WERI-Rb-1 (cell line): ENCODE data around the gene FHOD3.

Experiments used
- DNase-seq: peaks from one replicate; pipeline ENCODE4 v3.0.0-alpha.2; 2020
- H3K27ac ChIP-seq: fragments of 250-450 bp; sonication (Bioruptor Pico); 2 replicates; pipeline ENCODE4 v1.5.1; 2020; ENCODE audit warnings: mild to moderate bottlenecking, moderate library complexity
- H3K27me3 ChIP-seq: fragments of 250-450 bp; sonication (Bioruptor Pico); 2 replicates; pipeline ENCODE4 v1.5.1; 2021; ENCODE audit warnings: mild to moderate bottlenecking, low read depth, moderate library complexity; ENCODE audit not compliant: insufficient read depth, severe bottlenecking
- H3K36me3 ChIP-seq: fragments of 250-450 bp; sonication (Bioruptor Pico); 2 replicates; pipeline ENCODE4 v1.5.1; 2020; ENCODE audit warnings: mild to moderate bottlenecking, moderate library complexity
- H3K4me3 ChIP-seq: 2 replicates; pipeline ENCODE4 v1.5.1; 2011; ENCODE audit warnings: low read depth, mild to moderate bottlenecking, control low read depth, low read length
- H3K9me3 ChIP-seq: fragments of 250-450 bp; sonication (Bioruptor Pico); 2 replicates; pipeline ENCODE4 v1.5.1; 2021; ENCODE audit warnings: mild to moderate bottlenecking, moderate library complexity; ENCODE audit not compliant: severe bottlenecking
- CTCF ChIP-seq: IDR thresholded peaks from 2 replicates; pipeline ENCODE4 v1.5.1; 2011; ENCODE audit warnings: low read depth, mild to moderate bottlenecking, control low read depth, inconsistent platforms, low read length

FHOD3 gene

GRCh38 chr18:36732264-36732663 lies 434.8 kb downstream of the FHOD3 start:
- peaks cover 5% of the 10 kb centered on the region for H3K9me3 ChIP-seq
- TF ChIP-seq CTCF = no peak
- no peak overlapping the region for H3K27ac ChIP-seq
- H3K4me3 ChIP-seq = no peak overlapping the region
- H3K36me3 ChIP-seq = no peaks in the 10 kb centered on the region; the same call in 1 of the 2 replicates
- DNase-seq = no peak
- H3K27me3 ChIP-seq = no peaks in the 10 kb centered on the region

DNA sequence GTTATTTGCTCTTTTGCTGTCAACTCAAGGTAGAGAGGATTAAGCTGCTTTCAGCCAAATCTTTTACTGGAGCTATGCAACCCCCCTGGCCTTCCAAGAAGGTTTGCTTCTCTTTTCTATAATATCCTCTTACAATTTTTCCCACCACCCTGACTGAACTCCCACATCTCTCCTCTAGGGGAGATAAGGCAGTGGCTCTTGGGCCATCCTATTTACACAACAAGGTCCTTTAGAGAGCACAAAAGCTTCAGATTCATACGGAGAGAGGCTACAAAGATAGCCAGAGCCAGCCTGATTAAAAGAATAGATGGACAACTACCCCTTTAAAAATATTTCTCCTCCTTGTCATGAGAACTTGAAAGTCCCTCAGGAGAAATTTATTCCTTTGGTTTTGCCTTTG lies 435.6 kb downstream of the FHOD3 start:
- no peaks in the 10 kb centered on the region; the same call in 1 of the 2 replicates for H3K36me3 ChIP-seq
- no peak overlapping the region for H3K27ac ChIP-seq
- H3K4me3 ChIP-seq = no peak overlapping the region
- peaks cover 5% of the 10 kb centered on the region for H3K9me3 ChIP-seq
- TF ChIP-seq CTCF = no peak
- H3K27me3 ChIP-seq = no peaks in the 10 kb centered on the region
- no peak for DNase-seq

DNA sequence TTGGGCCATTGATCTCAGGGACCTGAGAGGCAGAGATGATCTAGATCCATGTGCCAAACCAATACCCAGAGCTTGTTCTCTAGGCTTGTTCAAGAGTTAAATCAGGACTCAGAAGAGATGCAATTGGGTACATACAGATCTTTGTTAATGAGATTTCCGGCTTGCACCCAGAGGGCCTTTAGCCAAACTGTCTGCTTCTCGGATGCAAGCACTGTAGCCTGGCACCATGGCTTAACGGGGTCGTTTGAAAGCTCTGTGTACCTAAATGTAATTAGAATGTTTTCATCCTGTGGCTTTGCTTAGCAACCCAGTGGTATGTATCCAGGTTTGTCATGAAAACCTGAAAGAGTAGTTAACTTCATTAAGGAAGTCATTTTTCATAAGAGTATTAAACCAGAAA lies 437.1 kb downstream of the FHOD3 start:
- H3K4me3 ChIP-seq = no peak overlapping the region

GRCh38 chr18:36735130-36735529 lies 437.6 kb downstream of the FHOD3 start:
- H3K27ac ChIP-seq = no peak overlapping the region
- peaks cover 5% of the 10 kb centered on the region for H3K9me3 ChIP-seq
- DNase-seq = no peak
- no peaks in the 10 kb centered on the region for H3K27me3 ChIP-seq
- no peak for TF ChIP-seq CTCF
- no peaks in the 10 kb centered on the region; the same call in 1 of the 2 replicates for H3K36me3 ChIP-seq
- no peak overlapping the region for H3K4me3 ChIP-seq

More for the DNA sequence above, 437.1 kb downstream of the FHOD3 start:
- TF ChIP-seq CTCF = no peak
- DNase-seq = no peak
- H3K9me3 ChIP-seq = peaks cover 5% of the 10 kb centered on the region
- no peaks in the 10 kb centered on the region for H3K27me3 ChIP-seq
- no peak overlapping the region for H3K27ac ChIP-seq
- H3K36me3 ChIP-seq = no peaks in the 10 kb centered on the region; the same call in 1 of the 2 replicates

GRCh38 chr18:36736094-36736493 lies 438.6 kb downstream of the FHOD3 start:
- Histone ChIP-seq H3K36me3 (no peaks in the 10 kb centered on the region; the same call in 1 of the 2 replicates), H3K9me3 (peaks cover 5% of the 10 kb centered on the region), H3K4me3 (no peak overlapping the region), H3K27me3 (no peaks in the 10 kb centered on the region), H3K27ac (no peak overlapping the region)
- no peak for TF ChIP-seq CTCF
- no peak for DNase-seq

DNA sequence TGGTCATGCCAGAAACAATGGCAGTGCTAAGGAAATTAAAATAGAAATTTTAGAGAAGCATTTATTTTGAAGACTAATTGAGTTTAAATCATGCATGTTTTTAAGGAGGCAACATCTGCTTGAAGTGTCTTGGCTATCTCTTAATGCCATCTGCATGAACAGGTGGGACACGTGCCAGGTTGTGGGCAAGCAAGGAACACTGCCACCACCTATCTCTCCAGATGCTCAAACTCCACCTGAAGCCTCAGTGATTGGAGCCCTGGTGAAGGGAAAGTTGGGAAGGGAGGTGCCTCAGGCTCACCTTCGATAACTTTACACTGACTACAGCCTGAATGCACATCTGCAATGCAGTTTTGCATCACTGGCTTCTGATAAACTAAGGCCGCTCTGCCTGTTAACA lies 439.8 kb downstream of the FHOD3 start:
- no peak for TF ChIP-seq CTCF
- Histone ChIP-seq H3K4me3 (no peak overlapping the region), H3K9me3 (peaks cover 4% of the 10 kb centered on the region), H3K36me3 (no peaks in the 10 kb centered on the region; the same call in 1 of the 2 replicates), H3K27ac (no peak overlapping the region), H3K27me3 (no peaks in the 10 kb centered on the region)
- no peak for DNase-seq
